ENCODE data around the gene CCDC142. TPM values are rescaled to one million over a fixed set of nuclear protein-coding genes. Genes with fewer than 3 reads are reported as not detected.
A peak's percentile ranks its signal among the peaks of the same experiment; 100 is the strongest.

Gene CCDC142
- total and polyA plus RNA-seq, 9 of the 15 experiments (the other 6 are each of a cell fraction or from before 2014, with no cell fraction given): 0.55 to 11.7 (median 7.2) TPM

DNA sequence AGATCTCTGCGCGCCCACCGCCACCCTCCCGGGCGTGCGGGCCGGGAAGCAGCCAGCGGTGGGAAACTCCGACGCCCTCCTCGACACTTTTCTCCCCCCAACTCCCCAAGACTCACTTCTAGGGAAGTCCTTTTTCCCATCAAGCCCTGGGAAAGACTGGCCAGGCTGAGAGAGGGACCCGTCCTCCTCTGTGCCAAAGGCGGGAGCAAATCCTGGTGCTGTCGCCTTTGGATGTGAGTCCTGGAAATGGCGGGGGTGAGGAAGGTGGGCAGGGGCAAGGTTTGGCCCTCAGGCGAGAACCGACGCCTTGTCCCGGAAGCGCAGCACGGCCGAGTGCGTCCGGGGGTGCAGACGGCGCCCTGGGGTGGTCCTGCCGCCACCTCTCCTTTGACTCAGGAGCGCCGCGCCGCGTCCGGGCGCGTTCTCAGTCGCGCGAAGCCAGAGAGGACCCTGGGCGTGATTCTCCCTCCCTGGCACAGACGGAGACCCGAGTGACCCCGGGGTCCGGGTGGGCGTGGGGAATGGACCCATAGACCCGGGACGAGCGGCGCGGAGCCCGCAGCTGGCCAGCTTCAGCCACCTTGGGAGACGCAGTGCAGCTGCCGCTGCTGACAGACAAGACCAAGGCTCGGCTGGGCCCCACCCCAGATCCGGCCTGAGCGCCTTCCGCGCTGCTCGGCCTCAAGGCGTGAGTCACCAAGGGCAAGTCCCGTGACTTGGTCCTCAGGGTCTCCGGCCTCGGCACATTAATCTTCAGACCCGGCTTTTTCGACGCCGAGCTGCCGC, 20.1 kb upstream of the CCDC142 start:
- Histone ChIP-seq H3K4me2 (ENCODE audit: insufficient read depth, low read length) (peak overlapping the region; percentile 95), H3K9me1 (ENCODE audit: control insufficient read depth, insufficient read depth, low read length) (no peaks in the 10 kb centered on the region), H3K79me2 (ENCODE audit: control insufficient read depth, insufficient read depth, low read length) (peaks cover 46% of the 10 kb centered on the region), H3K27me3 (ENCODE audit: control insufficient read depth in 2 of 2, insufficient read depth in 2 of 2, low read length in 2 of 2) (no peaks in the 10 kb centered on the region), H4K20me1 (replicated peaks; ENCODE audit: control insufficient read depth, insufficient read depth, low read length) (no peaks in the 10 kb centered on the region), H3K36me3 (ENCODE audit: control insufficient read depth, insufficient read depth, low read length) (peaks cover 13% of the 10 kb centered on the region; the same call in 2 of the 3 replicates), H3K27ac (ENCODE audit: extremely low read depth, low read depth, low read length) (peak overlapping the region; percentile 79), H3K4me1 (replicated peaks in 1 of 2; ENCODE audit: control insufficient read depth in 2 of 2, insufficient read depth in 2 of 2, low read length in 2 of 2) (peaks cover 29 to 69% of the 10 kb centered on the region in 2 experiments; a peak in 4 of 5 replicates), H3K9me3 (replicated peaks; ENCODE audit: control insufficient read depth, insufficient read depth, low read depth, low read length) (no peaks in the 10 kb centered on the region), H2AFZ (ENCODE audit: low read depth, low read length) (peak overlapping the region; percentile 97), H3K9ac (ENCODE audit: insufficient read depth in 1 of 2, low read depth in 2 of 2, low read length in 2 of 2) (peak overlapping the region; percentile 87 to 94), H3K4me3 (peak overlapping the region; percentile 40)
- BruUV-seq (replicated peaks): no TSS peak
- POLR2A ChIA-PET: interaction anchor here (0.6 to 1.6 kb wide), 13 partner anchors 9 to 440 kb away, joined by 3 to 6 read pairs (median 4); partner anchors contain the start of genes AUP1, CCDC142, HTRA2 and TTC31
- DNase-seq (ENCODE audit: extremely low read depth in 1 of 4, low spot score in 3 of 4) (peak; percentile 77 to 94 (median 86)), FAIRE-seq (peak; percentile 89), ATAC-seq (peak; percentile 82)
- intact Hi-C loops (cut with micrococcal nuclease) (loop anchor here (1.0 to 5.0 kb wide), 2 partner anchors 20 to 69 kb away; partner anchors contain the start of gene TTC31), in situ Hi-C loops (cut with MboI) (no loop called here)
- CTCF ChIA-PET (ENCODE audit: low intra/inter-chr PET ratio): no interaction called here
- WGBS (ENCODE audit: insufficient coverage, low coverage, missing lambda C conversion rate): under 1% methylated on average over 60 of the region's 67 CpGs
- TF ChIP-seq, protein P1, sequence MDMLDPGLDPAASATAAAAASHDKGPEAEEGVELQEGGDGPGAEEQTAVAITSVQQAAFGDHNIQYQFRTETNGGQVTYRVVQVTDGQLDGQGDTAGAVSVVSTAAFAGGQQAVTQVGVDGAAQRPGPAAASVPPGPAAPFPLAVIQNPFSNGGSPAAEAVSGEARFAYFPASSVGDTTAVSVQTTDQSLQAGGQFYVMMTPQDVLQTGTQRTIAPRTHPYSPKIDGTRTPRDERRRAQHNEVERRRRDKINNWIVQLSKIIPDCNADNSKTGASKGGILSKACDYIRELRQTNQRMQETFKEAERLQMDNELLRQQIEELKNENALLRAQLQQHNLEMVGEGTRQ (CRISPR knock-in tag; IDR thresholded peaks at IDR 0.05): peak; percentile 58
- TF ChIP-seq ZKSCAN8 (CRISPR knock-in tag; IDR thresholded peaks at IDR 0.05): no peak
- TF ChIP-seq CHD4 (IDR thresholded peaks at IDR 0.05; ENCODE audit: insufficient read depth, insufficient replicate concordance, low read depth, low read length, poor library complexity, severe bottlenecking): no peak
- TF ChIP-seq ZNF644 (tag; IDR thresholded peaks at IDR 0.05; ENCODE audit: low read depth): no peak
- no peak for TF ChIP-seq SRSF7 (optimal IDR thresholded peaks at IDR 0.05; ENCODE audit: low read depth, low read length)
- no peak for TF ChIP-seq MAFK (IDR thresholded peaks at IDR 0.05; ENCODE audit: low read length)
- TF ChIP-seq, protein P2, sequence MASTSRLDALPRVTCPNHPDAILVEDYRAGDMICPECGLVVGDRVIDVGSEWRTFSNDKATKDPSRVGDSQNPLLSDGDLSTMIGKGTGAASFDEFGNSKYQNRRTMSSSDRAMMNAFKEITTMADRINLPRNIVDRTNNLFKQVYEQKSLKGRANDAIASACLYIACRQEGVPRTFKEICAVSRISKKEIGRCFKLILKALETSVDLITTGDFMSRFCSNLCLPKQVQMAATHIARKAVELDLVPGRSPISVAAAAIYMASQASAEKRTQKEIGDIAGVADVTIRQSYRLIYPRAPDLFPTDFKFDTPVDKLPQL (IDR thresholded peaks at IDR 0.05; ENCODE audit: extremely low read depth, insufficient read length): no peak
- TF ChIP-seq, protein P3, sequence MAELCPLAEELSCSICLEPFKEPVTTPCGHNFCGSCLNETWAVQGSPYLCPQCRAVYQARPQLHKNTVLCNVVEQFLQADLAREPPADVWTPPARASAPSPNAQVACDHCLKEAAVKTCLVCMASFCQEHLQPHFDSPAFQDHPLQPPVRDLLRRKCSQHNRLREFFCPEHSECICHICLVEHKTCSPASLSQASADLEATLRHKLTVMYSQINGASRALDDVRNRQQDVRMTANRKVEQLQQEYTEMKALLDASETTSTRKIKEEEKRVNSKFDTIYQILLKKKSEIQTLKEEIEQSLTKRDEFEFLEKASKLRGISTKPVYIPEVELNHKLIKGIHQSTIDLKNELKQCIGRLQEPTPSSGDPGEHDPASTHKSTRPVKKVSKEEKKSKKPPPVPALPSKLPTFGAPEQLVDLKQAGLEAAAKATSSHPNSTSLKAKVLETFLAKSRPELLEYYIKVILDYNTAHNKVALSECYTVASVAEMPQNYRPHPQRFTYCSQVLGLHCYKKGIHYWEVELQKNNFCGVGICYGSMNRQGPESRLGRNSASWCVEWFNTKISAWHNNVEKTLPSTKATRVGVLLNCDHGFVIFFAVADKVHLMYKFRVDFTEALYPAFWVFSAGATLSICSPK (IDR thresholded peaks at IDR 0.05; ENCODE audit: borderline replicate concordance): no peak
- TF ChIP-seq, protein P4, sequence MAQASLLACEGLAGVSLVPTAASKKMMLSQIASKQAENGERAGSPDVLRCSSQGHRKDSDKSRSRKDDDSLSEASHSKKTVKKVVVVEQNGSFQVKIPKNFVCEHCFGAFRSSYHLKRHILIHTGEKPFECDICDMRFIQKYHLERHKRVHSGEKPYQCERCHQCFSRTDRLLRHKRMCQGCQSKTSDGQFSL (CRISPR knock-in tag; IDR thresholded peaks at IDR 0.05): 0 out of 2 replicates have a peak, but pooled peaks have one; percentile 33
- TF ChIP-seq, protein P4 (tag; IDR thresholded peaks at IDR 0.05): 0 out of 4 replicates have a peak, but pooled peaks of 1 of the 2 experiments have one; percentile 11
- TF ChIP-seq RFX1 (IDR thresholded peaks at IDR 0.05): no peak
- no peak for TF ChIP-seq CEBPG (CRISPR knock-in tag; IDR thresholded peaks at IDR 0.05)
- no peak for TF ChIP-seq CEBPG (tag; conservative IDR thresholded peaks at IDR 0.05 in 1 of 2, IDR thresholded peaks at IDR 0.05 in 1 of 2)
- TF ChIP-seq CBX5 (IDR thresholded peaks at IDR 0.05; ENCODE audit: borderline replicate concordance, low read depth): no peak
- TF ChIP-seq CEBPB (tag; IDR thresholded peaks at IDR 0.05): no peak

All from K562 (cell line).